NAMALWA (cell line): ENCODE data around the gene NHEJ1.

Source experiments
- DNase-seq: peaks from one replicate; pipeline ENCODE4 v3.0.0-alpha.2; 2015; ENCODE audit warnings: low spot score

The NHEJ1 gene

GRCh38 chr2:219057709-219058540, 102.7 kb downstream of the NHEJ1 start:
- peak; percentile 72 for DNase-seq

DNA sequence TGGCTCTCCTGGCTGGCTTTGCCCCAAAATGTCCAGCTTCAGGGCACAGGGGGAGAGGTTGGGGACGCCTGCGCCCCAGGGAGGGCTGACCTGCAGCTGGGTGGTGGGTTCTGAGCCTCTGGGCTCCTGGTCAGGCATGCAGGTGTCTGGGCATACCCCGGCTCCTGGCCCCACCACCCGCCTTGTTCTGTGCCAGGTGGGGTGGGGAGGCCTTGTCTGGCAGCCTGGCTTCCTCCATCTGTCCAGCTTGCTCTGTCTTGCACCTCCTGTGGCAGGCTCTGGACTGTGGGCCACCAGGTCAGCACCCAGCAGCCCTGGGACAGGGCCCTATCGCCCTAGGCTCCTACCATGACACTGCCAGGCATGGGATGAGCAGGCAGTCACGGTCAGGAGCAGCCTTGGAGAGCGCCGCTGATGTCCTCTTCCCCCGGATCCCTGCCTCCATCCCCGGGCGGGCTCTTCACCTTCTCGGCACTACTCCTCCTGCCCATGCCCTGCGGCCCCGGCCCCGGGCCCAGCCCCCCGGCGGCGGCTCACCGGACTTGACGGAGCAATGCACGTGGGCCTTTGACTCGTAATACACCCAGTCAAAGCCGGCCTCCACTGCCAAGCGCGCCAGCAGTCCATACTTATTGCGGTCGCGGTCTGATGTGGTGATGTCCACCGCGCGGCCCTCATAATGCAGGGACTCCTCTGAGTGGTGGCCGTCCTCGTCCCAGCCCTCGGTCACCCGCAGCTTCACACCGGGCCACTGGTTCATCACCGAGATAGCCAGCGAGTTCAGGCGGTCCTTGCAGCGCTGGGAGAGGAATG, 103.5 kb downstream of the NHEJ1 start:
- DNase-seq = no peak

- DNase-seq = no peak
These were observed 104.3 kb downstream of the NHEJ1 start for GRCh38 chr2:219056176-219056895.

GRCh38 chr2:219054956-219055903, 105.4 kb downstream of the NHEJ1 start:
- DNase-seq = no peak

- DNase-seq = no peak
These were observed 111.3 kb downstream of the NHEJ1 start for GRCh38 chr2:219049282-219049681.

DNA sequence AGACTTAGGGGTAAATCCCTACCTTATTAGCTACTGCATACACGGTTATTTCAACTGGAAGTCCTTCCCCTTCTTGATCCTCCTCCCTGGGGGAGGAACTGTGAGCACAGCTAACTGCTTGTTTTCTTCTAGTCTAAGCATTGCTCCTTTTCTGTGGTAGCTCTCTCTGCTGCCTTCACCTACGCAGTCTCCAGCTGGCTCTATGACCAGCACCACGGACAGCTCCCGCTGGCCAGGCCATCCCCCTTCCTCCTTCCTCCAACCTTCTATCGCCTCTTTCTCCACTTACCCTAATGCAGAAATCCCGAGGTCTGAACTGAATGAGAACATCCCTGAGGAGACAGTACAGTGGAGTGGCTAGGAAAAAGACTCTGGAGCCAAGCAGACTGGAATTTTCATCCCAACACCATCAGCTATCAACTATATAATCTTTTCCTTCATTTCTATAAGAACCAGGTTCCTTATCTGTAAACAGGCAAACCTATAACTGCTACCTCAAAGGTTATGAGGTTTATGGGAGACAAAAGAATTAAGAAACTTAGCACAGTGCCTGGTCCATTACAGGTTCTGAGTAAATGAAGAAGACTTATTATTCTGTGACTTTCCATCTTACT, 114.6 kb downstream of the NHEJ1 start:
- peak; percentile 25 for DNase-seq

DNA sequence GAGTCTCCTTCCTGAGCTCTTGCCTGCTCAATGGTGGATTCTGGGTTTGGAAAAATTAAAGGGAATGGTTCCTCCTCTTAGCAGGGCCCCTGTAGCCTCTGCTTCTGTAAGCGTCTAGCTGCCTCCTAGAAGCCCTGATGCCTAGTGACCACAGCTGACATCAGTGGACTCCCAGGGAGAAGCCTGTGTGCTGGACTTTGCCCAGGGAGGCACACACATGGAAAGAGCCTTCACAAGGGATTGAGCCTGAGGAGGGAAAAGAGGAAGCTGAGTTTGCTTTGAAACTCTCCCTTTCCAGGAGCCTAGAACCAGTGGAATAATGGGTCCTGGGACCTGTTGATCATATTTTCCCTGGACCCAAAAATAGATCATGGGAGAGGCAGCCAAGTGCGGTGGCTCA, 117.9 kb downstream of the NHEJ1 start:
- no peak for DNase-seq

- no peak for DNase-seq
These were observed 118.5 kb downstream of the NHEJ1 start for GRCh38 chr2:219042157-219042556.

- DNase-seq = no peak
These were observed 119.4 kb downstream of the NHEJ1 start, which contains the start of gene CFAP65 for GRCh38 chr2:219041252-219041651. CFAP65 (minus strand) TSS chr2:219041516; CDS start chr2:219039048, 2,468 bp downstream.

GRCh38 chr2:219038600-219038999, 122.0 kb downstream of the NHEJ1 start:
- DNase-seq = no peak

DNA sequence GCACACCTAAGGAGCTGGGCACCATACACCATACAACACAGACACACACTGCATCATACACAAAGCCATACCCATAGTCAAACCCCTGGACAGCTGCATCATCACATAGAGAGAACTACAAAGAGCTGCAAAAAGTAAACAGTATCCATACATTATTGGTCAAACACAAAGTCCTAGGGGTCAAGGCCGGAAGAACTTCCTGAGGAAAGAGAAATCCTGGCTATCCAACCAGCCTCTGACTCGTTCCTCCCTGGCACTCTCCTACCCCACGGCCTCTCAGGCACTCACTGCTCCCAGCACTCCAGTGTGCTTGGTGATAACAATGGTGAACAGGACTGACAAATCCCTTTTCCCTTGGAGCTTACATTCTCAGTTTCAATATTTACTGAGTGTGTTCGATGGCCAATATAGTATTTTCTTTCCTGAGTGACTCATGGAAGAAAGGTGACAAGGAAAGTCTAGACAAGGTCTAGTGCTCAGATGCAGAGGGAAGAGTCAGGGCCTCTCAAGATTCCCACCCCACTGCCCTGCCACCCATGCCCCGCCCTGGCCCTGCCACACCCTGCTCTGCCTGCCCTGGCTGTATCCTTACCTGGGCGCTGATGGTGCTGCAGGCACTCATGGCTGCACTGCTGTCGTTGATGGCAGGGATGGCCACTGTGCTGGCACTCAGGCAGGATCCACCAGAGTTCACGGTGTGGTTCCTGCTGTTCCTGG, 122.7 kb downstream of the NHEJ1 start:
- DNase-seq = no peak

DNA sequence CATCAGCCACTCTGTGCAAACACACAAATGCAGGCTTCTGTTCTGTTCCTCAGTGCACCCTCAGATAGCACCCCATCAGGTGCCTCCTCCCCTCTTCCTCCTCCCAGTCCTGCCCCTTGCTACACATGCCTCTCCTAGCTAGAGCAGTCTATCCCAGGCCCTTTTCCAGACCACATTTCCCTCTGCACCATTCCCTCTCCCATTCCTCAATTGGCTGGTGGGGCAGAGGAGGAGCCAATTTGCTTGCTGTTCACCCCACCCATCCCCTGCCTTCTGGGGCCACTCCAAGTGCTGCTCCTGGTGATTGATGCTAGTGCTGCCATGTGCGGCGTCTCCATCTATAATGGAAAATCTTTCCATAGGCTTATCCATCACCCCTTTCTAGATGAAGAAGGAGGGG, 124.7 kb downstream of the NHEJ1 start:
- DNase-seq = no peak

DNA sequence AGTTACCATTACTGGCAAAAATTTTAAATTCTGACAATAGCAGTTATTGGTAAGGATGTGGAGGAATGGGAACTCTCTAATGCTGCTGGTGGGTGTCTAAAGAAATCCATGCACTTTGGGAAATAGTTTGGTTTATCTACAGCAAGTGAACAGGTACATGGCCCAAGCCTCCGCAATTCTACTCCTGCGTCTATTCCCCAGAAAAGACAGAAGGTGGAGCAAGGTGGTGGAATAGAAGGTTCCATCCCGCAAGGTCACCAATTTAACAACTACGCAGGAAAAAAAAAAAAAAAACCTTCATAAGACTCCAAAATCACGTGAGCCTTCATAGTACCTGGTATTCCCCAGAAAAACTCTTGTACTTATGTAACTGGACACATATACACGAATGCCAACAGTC, 125.8 kb downstream of the NHEJ1 start:
- no peak for DNase-seq

DNA sequence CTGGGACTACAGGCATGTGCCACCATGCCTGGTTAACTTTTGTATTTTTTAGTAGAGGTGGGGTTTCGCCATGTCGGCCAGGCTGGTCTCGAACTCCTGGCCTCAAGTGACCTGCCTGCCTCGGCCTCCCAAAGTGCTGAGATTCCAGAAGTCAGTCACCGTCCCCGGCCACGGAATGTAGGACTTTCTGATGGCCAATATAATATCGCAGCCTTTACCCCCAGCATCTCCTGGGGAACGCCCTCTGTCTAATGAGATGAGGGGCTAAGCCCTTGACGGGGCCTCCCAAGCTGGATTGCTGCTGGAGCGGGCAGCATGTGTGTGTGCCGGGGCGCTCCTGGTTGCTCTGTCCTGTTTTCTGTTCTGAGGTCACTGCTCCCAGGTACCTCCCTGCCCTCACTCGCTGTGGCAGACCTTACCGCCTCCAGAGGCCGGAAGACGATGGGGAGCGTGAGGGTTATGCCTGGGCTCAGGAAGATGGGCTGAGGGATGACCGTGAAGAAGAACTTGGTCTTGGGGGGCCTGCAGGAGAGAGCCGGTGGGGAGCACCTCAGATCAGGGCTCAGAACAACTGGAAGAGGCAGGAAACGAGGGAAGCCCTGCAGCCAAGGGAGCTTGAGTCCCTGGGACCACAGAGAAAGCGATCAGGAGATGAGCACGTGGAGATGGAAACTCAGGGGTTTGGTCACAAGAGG, 128.4 kb downstream of the NHEJ1 start:
- no peak for DNase-seq

- DNase-seq = no peak
These were observed 129.4 kb downstream of the NHEJ1 start for GRCh38 chr2:219031005-219031738.

GRCh38 chr2:219030177-219030940, 130.3 kb downstream of the NHEJ1 start:
- DNase-seq = no peak

DNA sequence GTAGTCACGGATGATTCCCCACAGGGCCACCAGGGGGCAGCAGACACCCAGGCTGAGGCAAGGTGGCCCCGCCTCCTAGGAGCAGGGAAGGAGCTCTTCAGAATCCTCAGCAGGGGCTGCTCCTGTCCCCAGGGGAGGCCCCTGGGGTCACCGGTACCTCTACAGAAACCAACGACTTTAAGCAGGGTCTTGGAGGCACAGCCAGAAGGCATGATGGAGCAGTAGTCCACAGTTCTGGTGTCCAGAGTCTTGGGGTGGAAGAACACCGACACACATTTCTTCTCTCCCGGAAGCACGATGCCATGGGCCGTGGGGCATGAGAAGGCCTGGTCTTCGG, 130.8 kb downstream of the NHEJ1 start:
- peak; percentile 79 for DNase-seq
